Measurements from ENCODE around the gene ABCA2.

Gene ABCA2

GRCh38 chr9:136996361-136997292 is 31.4 kb downstream of the ABCA2 start, which contains the start of gene CLIC3:
Gene CLIC3 (minus strand): TSS chr9:136996568. CDS start chr9:136996543, 25 bp downstream.
- peak; percentile 31 for DNase-seq

- no peak for DNase-seq
These were observed 32.2 kb downstream of the ABCA2 start for GRCh38 chr9:136995772-136996311.

- DNase-seq: no peak
These were observed 32.7 kb downstream of the ABCA2 start for GRCh38 chr9:136995362-136995761.

- DNase-seq: no peak
These were observed 33.2 kb downstream of the ABCA2 start for GRCh38 chr9:136994888-136995230.

GRCh38 chr9:136994180-136994887 is 33.7 kb downstream of the ABCA2 start:
- no peak for DNase-seq

- DNase-seq: no peak
These were observed 35.1 kb downstream of the ABCA2 start for GRCh38 chr9:136992819-136993369.

- DNase-seq: peak; percentile 96
These were observed 35.8 kb downstream of the ABCA2 start, which contains the start of gene PAXX for GRCh38 chr9:136991993-136992818. Gene PAXX (plus strand): TSS chr9:136992422. CDS start chr9:136992444, 22 bp downstream.

GRCh38 chr9:136990242-136990911 is 37.7 kb downstream of the ABCA2 start:
- DNase-seq: no peak

- no peak for DNase-seq
These were observed 39.2 kb downstream of the ABCA2 start for GRCh38 chr9:136988872-136989271.

- no peak for DNase-seq
These were observed 42.2 kb downstream of the ABCA2 start for GRCh38 chr9:136985853-136986252.

GRCh38 chr9:136985027-136985602 is 42.9 kb downstream of the ABCA2 start:
- DNase-seq: no peak

GRCh38 chr9:136984464-136985026 is 43.5 kb downstream of the ABCA2 start:
- DNase-seq: no peak

- no peak for DNase-seq
These were observed 44.3 kb downstream of the ABCA2 start for GRCh38 chr9:136983656-136984314.

GRCh38 chr9:136983167-136983566 is 44.9 kb downstream of the ABCA2 start:
- DNase-seq: no peak

GRCh38 chr9:136982232-136983051 is 45.6 kb downstream of the ABCA2 start, which contains the start of gene LCNL1:
Gene LCNL1 (plus strand): TSS chr9:136982993. CDS start chr9:136983587, 594 bp downstream.
- no peak for DNase-seq

GRCh38 chr9:136981588-136982231 is 46.3 kb downstream of the ABCA2 start:
- no peak for DNase-seq

GRCh38 chr9:136980669-136981478 is 47.2 kb downstream of the ABCA2 start:
- no peak for DNase-seq

Data from stimulated activated CD4-positive, alpha-beta T cell treated with anti-CD3 and anti-CD28 coated beads, Interleukin-4, amount 100 ng/mL, for 1 hour (primary cell).